Adrenal gland (tissue), 12 donors: ENCODE measurements around the gene TEX48. TPM values are rescaled to one million over a fixed set of nuclear protein-coding genes. Genes with fewer than 3 reads are reported as not detected.

Experiments
- DNase-seq, 7 donors: peaks; one replicate each; pipeline ENCODE4 v3.0.0-alpha.2; 2019 to 2020
- H3K27ac ChIP-seq, 5 donors: fragments of 200-600 bp; sonication (generic) in 4 of 5; 1 replicate in 3 of 5; 2 replicates in 2 of 5; pipeline versions ENCODE4 v1.5.1 to v1.8.0; 2016 to 2020; ENCODE audit warnings: mild to moderate bottlenecking in 1 of 5
- H3K27me3 ChIP-seq: fragments of 200-600 bp; 2 replicates; pipeline ENCODE4 v1.8.0; 2021
- H3K36me3 ChIP-seq, 2 donors: fragments of 200-600 bp; replicated peaks in 1 of 2; 1 replicate in 1 of 2; 2 replicates in 1 of 2; pipeline versions ENCODE4 v1.5.1 to v1.8.0; 2018 to 2022
- H3K4me1 ChIP-seq, 2 donors: fragments of 200-600 bp; replicated peaks in 1 of 2; 1 replicate in 1 of 2; 2 replicates in 1 of 2; pipeline versions ENCODE4 v1.5.1 to v1.8.0; 2018 to 2021
- H3K4me3 ChIP-seq, 4 donors: fragments of 200-600 bp; sonication (generic) in 3 of 4; one replicate each; pipeline ENCODE4 v1.5.1; 2016 to 2018
- H3K9me3 ChIP-seq, 3 donors: fragments of 200-600 bp; sonication (generic) in 1 of 3; replicated peaks in 1 of 3; 1 replicate in 2 of 3; 2 replicates in 1 of 3; pipeline versions ENCODE4 v1.5.1 to v1.8.0; 2016 to 2021
- POLR2A ChIP-seq, 2 donors: fragments of 450-650 bp; IDR thresholded peaks; one replicate each; pipeline ENCODE4 v1.6.1; 2017; ENCODE audit warnings: antibody characterized with exemption in 2 of 2, mild to moderate bottlenecking in 2 of 2, moderate library complexity in 1 of 2
- WGBS, 4 donors: extraction: QIAGEN DNeasy Blood & Tissue Kit in 2 of 4; methylation state at CpG; one replicate each; pipeline versions ENCODE4 v1.1.5 to v1.1.7; 2013 to 2017; 5-methylcytosine and 5-hydroxymethylcytosine counted together
- intact Hi-C, 2 donors: fragments of 100-400 bp; cut with DNase I; formaldehyde crosslinking; loops; one replicate each; pipeline versions ENCODE4 v1.14.1 to v1.15.0; 2022 to 2023
- polyA plus RNA-seq, 3 donors: library from polyadenylated mRNA; stranded (reverse); fragments of 200-250 nt in 2 of 3; fragments of 350-450 nt in 1 of 3; fragmentation: Illumina TruSeq in 1 of 3; extraction: RNeasy Lipid Tissue Mini Kit (QIAGEN cat#74804) in 1 of 3; gene quantifications; one replicate each; pipeline ENCODE4 v1.2.3, GENCODE V29; 2013 to 2014
- total RNA-seq, 9 donors: library from RNA; depleted of rRNA in 4 of 9; stranded (reverse); fragments of >200 nt in 4 of 9; fragments of 120-200 nt in 1 of 9; fragmentation: NEBNext Ultra II Directional in 1 of 9; extraction: Animal tissue kit (Norgen Biotek cat#: 25700) in 1 of 9; gene quantifications; one replicate each; pipeline versions ENCODE4 v1.1.0 to v1.2.4, GENCODE V29; 2013 to 2023
- TF ChIP-seq, protein P1 (sequence below), 6 experiments: fragments of 450-650 bp in 4 of 6; fragments of 200-600 bp in 2 of 6; sonication (generic) in 1 of 6; IDR thresholded peaks; 1 replicate in 5 of 6; 2 replicates in 1 of 6; pipeline versions ENCODE4 v1.5.1 to v1.8.0; 2016 to 2021; ENCODE audit warnings: antibody characterized with exemption in 6 of 6, mild to moderate bottlenecking in 2 of 6, moderate library complexity in 1 of 6
- donor health status: healthy with polysubstance abuse.
- donor health status: Bipolar disorder and iron deficiency.
- donor health status: DM: yes; HTN: yes; CAD: no.
- donor health status: DM: no; HTN: no; CAD: no.
- donor health status: DM: no; HTN: no; CAD: no.
- donor health status: DM: yes; HTN: yes; CAD: no.

TEX48 gene
- total and polyA plus RNA-seq, 12 donors = not detected

DNA sequence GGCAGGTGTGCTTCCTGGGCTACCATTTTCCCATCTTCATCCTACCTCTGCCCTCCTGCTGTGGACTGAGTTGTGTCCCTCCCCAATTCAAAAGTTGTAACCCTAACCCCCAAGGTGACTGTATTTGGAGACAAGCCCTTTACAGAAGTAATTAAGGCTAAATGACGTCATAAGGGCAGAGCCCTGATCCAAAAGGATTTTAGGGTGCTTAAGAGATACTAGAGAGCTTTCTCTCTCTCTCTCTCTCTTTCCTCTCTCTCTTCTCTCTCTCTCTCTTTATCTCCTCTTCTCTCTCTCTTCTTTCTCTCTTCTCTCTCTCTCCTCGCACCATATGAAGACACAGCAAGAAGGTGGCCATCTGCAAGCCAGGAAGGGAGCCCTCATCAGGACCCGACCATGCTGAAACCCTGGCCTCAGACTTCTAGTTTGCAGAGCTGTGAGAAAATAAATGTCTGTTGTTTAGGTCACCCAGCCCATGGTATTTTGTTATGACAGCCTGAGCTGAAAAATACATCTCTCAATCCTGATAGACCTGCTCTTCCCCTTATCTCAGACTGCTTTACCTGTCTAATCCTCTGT lies 36.0 kb upstream of the TEX48 start:
- WGBS, 4 donors = 63 to 82% (median 66%) methylated on average over 3 of the region's 3 CpGs
- intact Hi-C loops = no loop called here
- no peaks in the 10 kb centered on the region for H3K4me1 ChIP-seq
- H3K9me3 ChIP-seq = no peaks in the 10 kb centered on the region
- H3K27ac ChIP-seq = no peak overlapping the region
- DNase-seq = no peak
- H3K36me3 ChIP-seq = no peaks in the 10 kb centered on the region
- no peak overlapping the region for H3K4me3 ChIP-seq
- TF ChIP-seq, protein P1, sequence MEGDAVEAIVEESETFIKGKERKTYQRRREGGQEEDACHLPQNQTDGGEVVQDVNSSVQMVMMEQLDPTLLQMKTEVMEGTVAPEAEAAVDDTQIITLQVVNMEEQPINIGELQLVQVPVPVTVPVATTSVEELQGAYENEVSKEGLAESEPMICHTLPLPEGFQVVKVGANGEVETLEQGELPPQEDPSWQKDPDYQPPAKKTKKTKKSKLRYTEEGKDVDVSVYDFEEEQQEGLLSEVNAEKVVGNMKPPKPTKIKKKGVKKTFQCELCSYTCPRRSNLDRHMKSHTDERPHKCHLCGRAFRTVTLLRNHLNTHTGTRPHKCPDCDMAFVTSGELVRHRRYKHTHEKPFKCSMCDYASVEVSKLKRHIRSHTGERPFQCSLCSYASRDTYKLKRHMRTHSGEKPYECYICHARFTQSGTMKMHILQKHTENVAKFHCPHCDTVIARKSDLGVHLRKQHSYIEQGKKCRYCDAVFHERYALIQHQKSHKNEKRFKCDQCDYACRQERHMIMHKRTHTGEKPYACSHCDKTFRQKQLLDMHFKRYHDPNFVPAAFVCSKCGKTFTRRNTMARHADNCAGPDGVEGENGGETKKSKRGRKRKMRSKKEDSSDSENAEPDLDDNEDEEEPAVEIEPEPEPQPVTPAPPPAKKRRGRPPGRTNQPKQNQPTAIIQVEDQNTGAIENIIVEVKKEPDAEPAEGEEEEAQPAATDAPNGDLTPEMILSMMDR (IDR thresholded peaks at IDR 0.05) = no peak
- TF ChIP-seq POLR2A (IDR thresholded peaks at IDR 0.05) = no peak
- H3K27me3 ChIP-seq = no peaks in the 10 kb centered on the region

DNA sequence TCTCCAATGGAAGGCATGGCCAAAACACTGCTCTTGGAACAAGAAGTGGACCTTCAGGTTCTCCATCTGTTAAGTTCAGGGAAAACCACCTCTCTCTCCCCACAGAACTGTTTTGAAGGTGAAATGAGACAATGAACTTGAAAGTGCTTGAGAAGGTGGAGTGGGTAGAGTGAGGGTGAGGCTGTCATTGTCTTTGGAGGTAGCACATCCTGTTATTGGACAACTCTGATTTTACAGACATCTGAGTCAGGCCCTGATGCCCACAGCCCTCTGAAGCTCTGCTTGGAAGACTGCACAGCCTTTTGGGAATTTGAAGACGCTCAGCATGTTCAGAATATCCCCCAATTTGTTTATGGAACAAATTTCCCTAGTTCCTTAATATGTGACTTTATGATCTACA lies 27.6 kb upstream of the TEX48 start:
- Histone ChIP-seq H3K36me3 (no peaks in the 10 kb centered on the region), H3K27me3 (no peaks in the 10 kb centered on the region), H3K27ac (no peak overlapping the region), H3K4me3 (no peak overlapping the region), H3K4me1 (no peaks in the 10 kb centered on the region), H3K9me3 (no peaks in the 10 kb centered on the region)
- no peak for DNase-seq
- TF ChIP-seq POLR2A (IDR thresholded peaks at IDR 0.05) = no peak
- TF ChIP-seq, protein P1 (IDR thresholded peaks at IDR 0.05) = no peak
- WGBS, 4 donors = 47 to 71% (median 62%) methylated on average over 1 of the region's 1 CpG
- intact Hi-C loops = no loop called here

DNA sequence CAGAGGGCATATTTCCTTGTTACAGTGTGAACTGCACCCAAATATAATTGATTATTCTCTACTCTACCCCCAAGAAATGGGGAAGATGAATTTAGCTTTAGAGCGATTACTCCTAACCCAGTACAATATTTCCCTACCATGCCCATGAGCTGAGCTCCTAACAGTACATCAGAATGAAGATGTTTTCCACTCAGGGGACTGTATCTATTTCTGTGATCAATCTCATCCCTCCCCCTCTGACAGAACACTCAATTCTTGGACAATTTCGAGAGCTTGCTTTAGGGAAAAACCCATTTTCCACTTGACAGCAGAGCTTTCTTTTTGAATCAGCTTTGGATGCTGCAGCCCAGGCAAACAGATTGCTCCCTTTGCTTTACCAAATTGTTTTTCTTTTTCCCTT lies 24.7 kb upstream of the TEX48 start:
- no peak for DNase-seq
- Histone ChIP-seq H3K9me3 (no peaks in the 10 kb centered on the region), H3K36me3 (no peaks in the 10 kb centered on the region), H3K27ac (no peak overlapping the region), H3K27me3 (no peaks in the 10 kb centered on the region), H3K4me1 (no peaks in the 10 kb centered on the region), H3K4me3 (no peak overlapping the region)
- 83 to 92% (median 85%) methylated on average over 2 of the region's 2 CpGs for WGBS, 4 donors
- intact Hi-C loops = no loop called here
- TF ChIP-seq, protein P1 (IDR thresholded peaks at IDR 0.05) = no peak
- no peak for TF ChIP-seq POLR2A (IDR thresholded peaks at IDR 0.05)

- no peaks in the 10 kb centered on the region for H3K27me3 ChIP-seq
- intact Hi-C loops = no loop called here
- H3K27ac ChIP-seq = no peak overlapping the region
- no peaks in the 10 kb centered on the region for H3K9me3 ChIP-seq
- H3K4me1 ChIP-seq = no peaks in the 10 kb centered on the region
- no peak overlapping the region for H3K4me3 ChIP-seq
- no peak for TF ChIP-seq POLR2A (IDR thresholded peaks at IDR 0.05)
- TF ChIP-seq, protein P1 (IDR thresholded peaks at IDR 0.05) = no peak
- no peaks in the 10 kb centered on the region for H3K36me3 ChIP-seq
- DNase-seq = no peak
These were observed 20.0 kb upstream of the TEX48 start for GRCh38 chr9:114701988-114702387.
